GM23338 (cell line): ENCODE results near the gene ZMYND8.

ENCODE experiments used
- CTCF ChIP-seq, 2 experiments: fragments of 200-600 bp in 1 of 2; sonication (generic) in 1 of 2; conservative IDR thresholded peaks; 2 replicates each; pipeline versions ENCODE4 v1.5.1 to v1.6.1; 2016 to 2017; ENCODE audit warnings: antibody characterized with exemption in 2 of 2, low read depth in 2 of 2, mild to moderate bottlenecking in 2 of 2, moderate library complexity in 1 of 2
- EZH2 ChIP-seq: fragments of 200-600 bp; sonication (generic); IDR thresholded peaks from one replicate; pipeline ENCODE4 v1.8.0; 2017; ENCODE audit warnings: antibody characterized with exemption, mild to moderate bottlenecking, low read depth; ENCODE audit not compliant: unreplicated experiment
- EZH2phosphoT487 ChIP-seq: fragments of 200-600 bp; sonication (generic); IDR thresholded peaks from one replicate; pipeline ENCODE4 v1.8.1; 2018; ENCODE audit warnings: antibody characterized with exemption; ENCODE audit not compliant: unreplicated experiment
- JUNB ChIP-seq: IDR thresholded peaks from one replicate; pipeline ENCODE4 v1.6.1; 2016; ENCODE audit warnings: antibody characterized with exemption; ENCODE audit not compliant: unreplicated experiment
- POLR2AphosphoS5 ChIP-seq: IDR thresholded peaks from 2 replicates; pipeline ENCODE4 v1.6.1; 2016; ENCODE audit warnings: antibody characterized with exemption, low read depth

GRCh38 chr20:47290666-47291430 is 65.7 kb downstream of the ZMYND8 start:
- TF ChIP-seq EZH2phosphoT487 = no peak
- no peak for TF ChIP-seq CTCF (conservative IDR thresholded peaks at IDR 0.05; ENCODE audit: low read depth in 2 of 2)
- TF ChIP-seq POLR2AphosphoS5 = no peak
- TF ChIP-seq EZH2 = no peak
- TF ChIP-seq JUNB = no peak
